A549 (cell line): Measurements from ENCODE around the gene CDC14A. TPM values are rescaled to one million over a fixed set of nuclear protein-coding genes. Genes with fewer than 3 reads are reported as not detected.

Experiments
- ATAC-seq, 2 experiments: fragments of 200-7000 bp in 1 of 2; fragments of >200 bp in 1 of 2; cut with Nextera tagmentation in 1 of 2; cut with Tn5 transposase in 1 of 2; 3 replicates each; pipeline versions ENCODE4 v1.8.0 to v1.9.1; 2018 to 2020; ENCODE audit warnings: mild to moderate bottlenecking in 1 of 2, moderate library complexity in 1 of 2
- CTCF ChIA-PET: fragments of 300-600 bp; sonication (Branson Sonifier 250); formaldehyde crosslinking; extraction: SDS; loops from one replicate; lab custom pipeline; 2021; ENCODE audit warnings: antibody characterized with exemption, inconsistent platforms; lab: Yijun Ruan, JAX
- POLR2A ChIA-PET: fragments of 350-600 bp; formaldehyde crosslinking; extraction: SDS; loops from one replicate; lab custom pipeline; 2021; ENCODE audit warnings: antibody characterized with exemption, inconsistent platforms; lab: Yijun Ruan, JAX
- DNase-seq, 2 experiments: peaks; one replicate each; pipeline versions ENCODE4 v3.0.0 to v3.0.0-alpha.2; 2011 to 2016; ENCODE audit warnings: low read depth in 1 of 2, low spot score in 1 of 2
- FAIRE-seq: peaks from 2 replicates; lab custom pipeline; 2011; peaks lifted over from hg19 to GRCh38; lab: Jason Lieb, UNC
- H3K27ac ChIP-seq, 2 experiments: fragments of >200 bp; sonication (Bioruptor Twin); formaldehyde crosslinking; 3 replicates each; pipeline ENCODE4 v1.5.1; 2016 to 2017
- H3K4me1 ChIP-seq: fragments of >200 bp; sonication (Bioruptor Twin); formaldehyde crosslinking; 3 replicates; pipeline ENCODE4 v1.6.1; 2016
- H3K4me2 ChIP-seq: fragments of >200 bp; sonication (Bioruptor Twin); formaldehyde crosslinking; 3 replicates; pipeline ENCODE4 v1.6.1; 2016
- H3K4me3 ChIP-seq: fragments of >200 bp; sonication (Bioruptor Twin); formaldehyde crosslinking; 3 replicates; pipeline ENCODE4 v1.5.1; 2016
- H3K9me3 ChIP-seq: fragments of >200 bp; sonication (Bioruptor Twin); formaldehyde crosslinking; 3 replicates; pipeline ENCODE4 v1.6.1; 2016
- BHLHE40 ChIP-seq: IDR thresholded peaks from 2 replicates; pipeline ENCODE4 v1.6.1; 2012; ENCODE audit warnings: low read depth, low read length, inconsistent platforms
- CEBPB ChIP-seq, 2 experiments: fragments of >200 bp in 1 of 2; sonication (Bioruptor Twin) in 1 of 2; formaldehyde crosslinking in 1 of 2; IDR thresholded peaks; 2 replicates each; pipeline ENCODE4 v1.6.1; 2012 to 2016
- CHD4 ChIP-seq: fragments of 200-600 bp; sonication (generic); IDR thresholded peaks from 2 replicates; pipeline ENCODE4 v1.6.1; 2016; ENCODE audit warnings: antibody characterized with exemption, mild to moderate bottlenecking, borderline replicate concordance
- EHF ChIP-seq: fragments of 250-450 bp; sonication (Bioruptor Pico); IDR thresholded peaks from 2 replicates; pipeline ENCODE4 v1.5.0; 2020; ENCODE audit warnings: mild to moderate bottlenecking
- GATA3 ChIP-seq: IDR thresholded peaks from 2 replicates; pipeline ENCODE4 v1.6.1; 2012; ENCODE audit warnings: borderline replicate concordance
- HDAC2 ChIP-seq: fragments of 200-600 bp; sonication (generic); IDR thresholded peaks from 2 replicates; pipeline ENCODE4 v1.6.1; 2016
- HES2 ChIP-seq: fragments of >200 bp; sonication (Bioruptor Twin); formaldehyde crosslinking; IDR thresholded peaks from 2 replicates; pipeline ENCODE4 v1.6.1; 2016
- HEYL ChIP-seq: fragments of 250-450 bp; sonication (Bioruptor Pico); IDR thresholded peaks from 2 replicates; pipeline ENCODE4 v1.8.0; 2021; ENCODE audit warnings: mild to moderate bottlenecking, moderate library complexity
- JUN ChIP-seq, 2 experiments: fragments of >200 bp; sonication (Bioruptor Twin); formaldehyde crosslinking; IDR thresholded peaks; 2 replicates in 1 of 2; 3 replicates in 1 of 2; pipeline ENCODE4 v1.6.1; 2016 to 2017
- KDM1A ChIP-seq: fragments of 200-600 bp; sonication (generic); IDR thresholded peaks from 2 replicates; pipeline ENCODE4 v1.6.1; 2016; ENCODE audit warnings: low read depth, mild to moderate bottlenecking
- MAX ChIP-seq: IDR thresholded peaks from 2 replicates; pipeline ENCODE4 v1.6.1; 2012
- MAZ ChIP-seq: fragments of 150-350 bp; IDR thresholded peaks from 2 replicates; pipeline ENCODE4 v1.6.1; 2014; ENCODE audit warnings: antibody characterized with exemption, low read depth, low read length, borderline replicate concordance
- MYC ChIP-seq: IDR thresholded peaks from 2 replicates; pipeline ENCODE4 v1.6.1; 2012; ENCODE audit warnings: mild to moderate bottlenecking, inconsistent platforms, low read length, improper control_type of control experiment, borderline replicate concordance
- NR3C1 ChIP-seq: fragments of >200 bp; sonication (Bioruptor Twin); formaldehyde crosslinking; IDR thresholded peaks from 3 replicates; pipeline ENCODE4 v1.6.1; 2017
- PHF8 ChIP-seq: fragments of 200-600 bp; sonication (generic); IDR thresholded peaks from 2 replicates; pipeline ENCODE4 v1.6.1; 2016; ENCODE audit warnings: low read depth, mild to moderate bottlenecking, antibody characterized with exemption, moderate library complexity, borderline replicate concordance
- POLR2A ChIP-seq: IDR thresholded peaks from 2 replicates; pipeline ENCODE4 v1.6.1; 2012; ENCODE audit warnings: mild to moderate bottlenecking, low read length
- POLR2AphosphoS2 ChIP-seq: conservative IDR thresholded peaks from 2 replicates; pipeline ENCODE4 v1.6.1; 2012; ENCODE audit warnings: low read length, improper control_type of control experiment, inconsistent platforms
- RFX5 ChIP-seq: fragments of 450-650 bp; IDR thresholded peaks from 2 replicates; pipeline ENCODE4 v1.7.1; 2014; ENCODE audit warnings: antibody characterized with exemption, mild to moderate bottlenecking, moderate library complexity
- RNF2 ChIP-seq: fragments of 200-600 bp; sonication (generic); IDR thresholded peaks from 2 replicates; pipeline ENCODE4 v1.6.1; 2016; ENCODE audit warnings: low read depth, mild to moderate bottlenecking, antibody characterized with exemption, moderate library complexity, borderline replicate concordance
- SREBF2 ChIP-seq: fragments of 450-650 bp; IDR thresholded peaks from 2 replicates; pipeline ENCODE4 v1.6.1; 2014; ENCODE audit warnings: mild to moderate bottlenecking, moderate library complexity
- TFCP2L1 ChIP-seq: fragments of 250-450 bp; sonication (Bioruptor Pico); IDR thresholded peaks from 2 replicates; pipeline ENCODE4 v1.5.0; 2021; ENCODE audit warnings: mild to moderate bottlenecking
- ZC3H11A ChIP-seq: fragments of 450-650 bp; IDR thresholded peaks from 2 replicates; pipeline ENCODE4 v1.6.1; 2014; ENCODE audit warnings: antibody characterized with exemption, mild to moderate bottlenecking
- WGBS: methylation state at CpG from one replicate; pipeline ENCODE4 v1.1.6; 2017; ENCODE audit errors: missing lambda C conversion rate; 5-methylcytosine and 5-hydroxymethylcytosine counted together
- polyA plus RNA-seq, 4 experiments: library from polyadenylated mRNA; depleted of rRNA in 3 of 4; stranded (reverse); fragments of >200 nt; fragmentation: RNase III in 1 of 4; extraction: RNeasy Plus Mini Kit Qiagen cat#74134 plus additional on column Dnase treatment in 1 of 4; gene quantifications; 2 replicates in 3 of 4; 3 replicates in 1 of 4; pipeline ENCODE4 v1.2.3, GENCODE V29; 2011 to 2017
- TF ChIP-seq, protein P1 (sequence below): fragments of >200 bp; sonication (Bioruptor Twin); formaldehyde crosslinking; IDR thresholded peaks from 3 replicates; pipeline ENCODE4 v1.5.1; 2016
- TF ChIP-seq, protein P2 (sequence below): fragments of 200-600 bp; sonication (generic); IDR thresholded peaks from 2 replicates; pipeline ENCODE4 v1.6.1; 2016; ENCODE audit warnings: antibody characterized with exemption, mild to moderate bottlenecking, moderate library complexity
- TF ChIP-seq, protein P3 (sequence below): fragments of 250-450 bp; sonication (Bioruptor Pico); IDR thresholded peaks from 2 replicates; pipeline ENCODE4 v1.5.0; 2021; ENCODE audit warnings: mild to moderate bottlenecking, moderate library complexity, borderline replicate concordance

CDC14A gene
- polyA plus RNA-seq, 2 of the 4 experiments (the other 2 are of a cell fraction), result 1.6 to 4.1 TPM

- Histone ChIP-seq H3K4me2 (no peak overlapping the region), H3K9me3 (no peaks in the 10 kb centered on the region), H3K4me3 (no peak overlapping the region), H3K4me1 (no peaks in the 10 kb centered on the region), H3K27ac (no peak overlapping the region)
- TF ChIP-seq POLR2AphosphoS2, result no peak
- no peak for TF ChIP-seq HES2
- no peak for TF ChIP-seq TFCP2L1 (CRISPR knock-in tag)
- no peak for TF ChIP-seq CEBPB (IDR thresholded peaks at IDR 0.05)
- no peak for TF ChIP-seq MYC
- TF ChIP-seq PHF8, result no peak
- no peak for TF ChIP-seq CHD4
- TF ChIP-seq SREBF2, result no peak
- no peak for TF ChIP-seq GATA3
- TF ChIP-seq, protein P1, sequence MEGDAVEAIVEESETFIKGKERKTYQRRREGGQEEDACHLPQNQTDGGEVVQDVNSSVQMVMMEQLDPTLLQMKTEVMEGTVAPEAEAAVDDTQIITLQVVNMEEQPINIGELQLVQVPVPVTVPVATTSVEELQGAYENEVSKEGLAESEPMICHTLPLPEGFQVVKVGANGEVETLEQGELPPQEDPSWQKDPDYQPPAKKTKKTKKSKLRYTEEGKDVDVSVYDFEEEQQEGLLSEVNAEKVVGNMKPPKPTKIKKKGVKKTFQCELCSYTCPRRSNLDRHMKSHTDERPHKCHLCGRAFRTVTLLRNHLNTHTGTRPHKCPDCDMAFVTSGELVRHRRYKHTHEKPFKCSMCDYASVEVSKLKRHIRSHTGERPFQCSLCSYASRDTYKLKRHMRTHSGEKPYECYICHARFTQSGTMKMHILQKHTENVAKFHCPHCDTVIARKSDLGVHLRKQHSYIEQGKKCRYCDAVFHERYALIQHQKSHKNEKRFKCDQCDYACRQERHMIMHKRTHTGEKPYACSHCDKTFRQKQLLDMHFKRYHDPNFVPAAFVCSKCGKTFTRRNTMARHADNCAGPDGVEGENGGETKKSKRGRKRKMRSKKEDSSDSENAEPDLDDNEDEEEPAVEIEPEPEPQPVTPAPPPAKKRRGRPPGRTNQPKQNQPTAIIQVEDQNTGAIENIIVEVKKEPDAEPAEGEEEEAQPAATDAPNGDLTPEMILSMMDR, result no peak
- TF ChIP-seq, protein P2, sequence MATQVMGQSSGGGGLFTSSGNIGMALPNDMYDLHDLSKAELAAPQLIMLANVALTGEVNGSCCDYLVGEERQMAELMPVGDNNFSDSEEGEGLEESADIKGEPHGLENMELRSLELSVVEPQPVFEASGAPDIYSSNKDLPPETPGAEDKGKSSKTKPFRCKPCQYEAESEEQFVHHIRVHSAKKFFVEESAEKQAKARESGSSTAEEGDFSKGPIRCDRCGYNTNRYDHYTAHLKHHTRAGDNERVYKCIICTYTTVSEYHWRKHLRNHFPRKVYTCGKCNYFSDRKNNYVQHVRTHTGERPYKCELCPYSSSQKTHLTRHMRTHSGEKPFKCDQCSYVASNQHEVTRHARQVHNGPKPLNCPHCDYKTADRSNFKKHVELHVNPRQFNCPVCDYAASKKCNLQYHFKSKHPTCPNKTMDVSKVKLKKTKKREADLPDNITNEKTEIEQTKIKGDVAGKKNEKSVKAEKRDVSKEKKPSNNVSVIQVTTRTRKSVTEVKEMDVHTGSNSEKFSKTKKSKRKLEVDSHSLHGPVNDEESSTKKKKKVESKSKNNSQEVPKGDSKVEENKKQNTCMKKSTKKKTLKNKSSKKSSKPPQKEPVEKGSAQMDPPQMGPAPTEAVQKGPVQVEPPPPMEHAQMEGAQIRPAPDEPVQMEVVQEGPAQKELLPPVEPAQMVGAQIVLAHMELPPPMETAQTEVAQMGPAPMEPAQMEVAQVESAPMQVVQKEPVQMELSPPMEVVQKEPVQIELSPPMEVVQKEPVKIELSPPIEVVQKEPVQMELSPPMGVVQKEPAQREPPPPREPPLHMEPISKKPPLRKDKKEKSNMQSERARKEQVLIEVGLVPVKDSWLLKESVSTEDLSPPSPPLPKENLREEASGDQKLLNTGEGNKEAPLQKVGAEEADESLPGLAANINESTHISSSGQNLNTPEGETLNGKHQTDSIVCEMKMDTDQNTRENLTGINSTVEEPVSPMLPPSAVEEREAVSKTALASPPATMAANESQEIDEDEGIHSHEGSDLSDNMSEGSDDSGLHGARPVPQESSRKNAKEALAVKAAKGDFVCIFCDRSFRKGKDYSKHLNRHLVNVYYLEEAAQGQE, result no peak
- TF ChIP-seq RFX5, result no peak
- ChIA-PET CTCF (no interaction called here), POLR2A (no interaction called here)
- 40% methylated on average over 2 of the region's 2 CpGs for WGBS
- DNase-seq (no peak), FAIRE-seq (no peak), ATAC-seq (no peak)
These were observed 48.1 kb upstream of the CDC14A start for GRCh38 chr1:100304227-100304626.

DNA sequence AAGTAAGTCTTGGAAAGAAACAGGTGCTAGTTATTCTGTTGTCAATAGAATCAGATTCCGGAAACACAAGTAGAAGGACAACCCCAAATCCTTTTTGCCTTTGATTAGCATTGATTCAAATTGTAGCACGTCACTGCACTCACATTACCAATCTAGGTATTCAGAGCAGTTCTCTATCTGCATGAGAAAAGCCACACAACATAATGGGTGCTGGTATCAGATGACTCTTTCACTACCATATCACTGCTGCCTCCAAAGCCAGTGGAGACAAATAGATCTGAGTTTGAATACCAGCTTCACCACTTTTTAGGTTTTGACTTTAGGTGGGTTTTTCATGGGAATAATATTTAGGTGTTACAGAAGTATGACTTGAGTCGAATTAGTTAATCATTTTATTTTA, 47.4 kb upstream of the CDC14A start:
- FAIRE-seq (no peak), ATAC-seq (no peak), DNase-seq (no peak)
- CTCF ChIA-PET, result no interaction called here
- 57% methylated on average over 3 of the region's 3 CpGs for whole genome bisulfite sequencing
- Histone ChIP-seq H3K4me2 (no peak overlapping the region), H3K4me1 (no peaks in the 10 kb centered on the region), H3K4me3 (no peak overlapping the region), H3K9me3 (no peaks in the 10 kb centered on the region; the same call in 2 of the 3 replicates), H3K27ac (no peak overlapping the region)
- POLR2A ChIA-PET, result no interaction called here
- TF ChIP-seq EHF (no peak), HES2 (no peak), POLR2A (no peak), RNF2 (no peak)

DNA sequence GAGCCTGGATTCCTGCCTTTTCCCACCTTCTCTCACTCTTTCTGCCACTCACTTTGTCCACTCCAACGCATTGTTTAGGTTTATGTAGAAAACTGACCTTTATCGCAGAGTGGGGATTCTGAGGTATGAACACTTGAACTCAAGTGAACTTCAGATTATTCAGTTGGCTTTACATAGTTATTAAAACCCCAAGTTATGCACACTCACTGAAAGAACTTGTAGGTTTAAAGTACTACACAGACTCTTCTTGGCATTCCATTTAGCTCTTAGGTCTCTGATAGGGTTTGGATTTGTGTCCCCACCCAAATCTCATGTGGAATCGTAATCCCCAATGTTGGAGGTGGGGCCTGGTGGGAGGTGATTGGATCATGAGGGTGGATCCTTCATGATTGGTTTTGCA, 46.4 kb upstream of the CDC14A start:
- ChIA-PET CTCF (interaction anchor here (0.6 kb wide), 1 partner anchor 127 kb away, joined by 3 read pairs; no protein-coding TSS in a partner anchor), POLR2A (no interaction called here)
- ATAC-seq, result no peak
- Histone ChIP-seq H3K4me3 (no peak overlapping the region), H3K4me1 (no peaks in the 10 kb centered on the region), H3K4me2 (no peak overlapping the region), H3K9me3 (no peaks in the 10 kb centered on the region; the same call in 2 of the 3 replicates), H3K27ac (no peak overlapping the region)
- 46% methylated on average over 3 of the region's 3 CpGs for WGBS
- TF ChIP-seq MYC (no peak), ZC3H11A (no peak), BHLHE40 (no peak), MAX (no peak), JUN (IDR thresholded peaks at IDR 0.05) (no peak), MAZ (no peak), TFCP2L1 (CRISPR knock-in tag) (no peak), HDAC2 (no peak), HEYL (CRISPR knock-in tag) (no peak), NR3C1 (no peak), KDM1A (no peak), POLR2A (no peak), GATA3 (no peak)
- TF ChIP-seq, protein P3, sequence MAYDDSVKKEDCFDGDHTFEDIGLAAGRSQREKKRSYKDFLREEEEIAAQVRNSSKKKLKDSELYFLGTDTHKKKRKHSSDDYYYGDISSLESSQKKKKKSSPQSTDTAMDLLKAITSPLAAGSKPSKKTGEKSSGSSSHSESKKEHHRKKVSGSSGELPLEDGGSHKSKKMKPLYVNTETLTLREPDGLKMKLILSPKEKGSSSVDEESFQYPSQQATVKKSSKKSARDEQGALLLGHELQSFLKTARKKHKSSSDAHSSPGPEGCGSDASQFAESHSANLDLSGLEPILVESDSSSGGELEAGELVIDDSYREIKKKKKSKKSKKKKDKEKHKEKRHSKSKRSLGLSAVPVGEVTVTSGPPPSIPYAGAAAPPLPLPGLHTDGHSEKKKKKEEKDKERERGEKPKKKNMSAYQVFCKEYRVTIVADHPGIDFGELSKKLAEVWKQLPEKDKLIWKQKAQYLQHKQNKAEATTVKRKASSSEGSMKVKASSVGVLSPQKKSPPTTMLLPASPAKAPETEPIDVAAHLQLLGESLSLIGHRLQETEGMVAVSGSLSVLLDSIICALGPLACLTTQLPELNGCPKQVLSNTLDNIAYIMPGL (CRISPR knock-in tag), result no peak
- FAIRE-seq, result no peak
- no peak for DNase-seq
